ENCODE results near the gene LIN37.

- TF ChIP-seq FOXA1 (IDR thresholded peaks at IDR 0.05) (no peak), CTCF (IDR thresholded peaks at IDR 0.05; ENCODE audit: low read depth, low read length, missing input control) (no peak), JUND (IDR thresholded peaks at IDR 0.05) (no peak), YY1 (IDR thresholded peaks at IDR 0.05) (no peak), REST (IDR thresholded peaks at IDR 0.05) (no peak), ZBTB33 (IDR thresholded peaks at IDR 0.05) (no peak), SP1 (IDR thresholded peaks at IDR 0.05) (no peak), MAX (IDR thresholded peaks at IDR 0.05) (no peak), TAF1 (conservative IDR thresholded peaks at IDR 0.05) (no peak), RAD21 (IDR thresholded peaks at IDR 0.05) (no peak), ATF3 (IDR thresholded peaks at IDR 0.05) (no peak)
Observed at GRCh38 chr19:35727956-35728706, 20.2 kb upstream of the LIN37 start.

Measured in liver (tissue), 3 donors.